HepG2 (cell line): Measurements from ENCODE around the gene NOS1. TPM values are rescaled to one million over a fixed set of nuclear protein-coding genes. Genes with fewer than 3 reads are reported as not detected.

ENCODE experiments used
- ATAC-seq: fragments of 200-7000 bp; cut with Tn5 transposase; 3 replicates; pipeline ENCODE4 v1.9.1; 2020; ENCODE audit warnings: mild to moderate bottlenecking, moderate library complexity
- BruUV-seq: library from RNA; stranded (reverse); fragments of 400-500 nt; replicated peaks from 2 replicates; lab custom pipeline; 2021; lab: Mats Ljungman, UMichigan
- CTCF ChIA-PET: fragments of 300-600 bp; formaldehyde crosslinking; extraction: SDS; loops from one replicate; lab custom pipeline; 2021; ENCODE audit warnings: low total read pairs, inconsistent platforms, low intra/inter-chr PET ratio; lab: Yijun Ruan, JAX
- POLR2A ChIA-PET: fragments of 350-600 bp; sonication (Branson Sonifier 250); formaldehyde crosslinking; loops from one replicate; lab custom pipeline; 2020; ENCODE audit warnings: antibody characterized with exemption, inconsistent platforms; lab: Yijun Ruan, JAX
- DNase-seq: peaks from one replicate; pipeline ENCODE4 v3.0.0-alpha.2; 2015; ENCODE audit warnings: low spot score
- FAIRE-seq: peaks from 3 replicates; lab custom pipeline; 2011; peaks lifted over from hg19 to GRCh38; lab: Jason Lieb, UNC
- H2AFZ ChIP-seq: one replicate; pipeline ENCODE4 v1.6.1; 2011; ENCODE audit warnings: low read length, inconsistent platforms
- H3K27ac ChIP-seq: fragments of 300-600 bp; 3 replicates; pipeline ENCODE4 v1.8.0; 2011; ENCODE audit warnings: mixed run types, mild to moderate bottlenecking, mixed read lengths, low read length, inconsistent platforms; ENCODE audit not compliant: insufficient read depth; ENCODE audit errors: extremely low read length
- H3K27me3 ChIP-seq, 2 experiments: fragments of 200-600 bp in 1 of 2; 2 replicates in 1 of 2; 3 replicates in 1 of 2; pipeline versions ENCODE4 v1.6.0 to v1.8.0; 2011; ENCODE audit warnings: low read length in 2 of 2, mild to moderate bottlenecking in 2 of 2, moderate library complexity in 2 of 2, inconsistent platforms in 1 of 2; ENCODE audit not compliant: insufficient read depth in 2 of 2, control insufficient read depth in 1 of 2
- H3K36me3 ChIP-seq, 2 experiments: fragments of 200-600 bp in 1 of 2; replicated peaks in 1 of 2; 2 replicates in 1 of 2; 3 replicates in 1 of 2; pipeline versions ENCODE4 v1.5.1 to v1.8.0; 2011; ENCODE audit warnings: low read length in 2 of 2, inconsistent platforms in 1 of 2; ENCODE audit not compliant: insufficient read depth in 2 of 2, control insufficient read depth in 1 of 2
- H3K4me1 ChIP-seq: 2 replicates; pipeline ENCODE4 v1.5.1; 2012; ENCODE audit warnings: low read length, inconsistent platforms; ENCODE audit not compliant: insufficient read depth
- H3K4me2 ChIP-seq: 2 replicates; pipeline ENCODE4 v1.6.0; 2011; ENCODE audit warnings: low read depth, low read length, inconsistent platforms
- H3K4me3 ChIP-seq, 3 experiments: fragments of 200-600 bp in 1 of 3; sonication (generic), shearing (Covaris generic) in 1 of 3; replicated peaks in 1 of 3; 2 replicates each; pipeline ENCODE4 v1.5.1; 2011 to 2016; ENCODE audit warnings: low read length in 3 of 3, inconsistent platforms in 2 of 3, low read depth in 2 of 3, mild to moderate bottlenecking in 2 of 3, control low read depth in 1 of 3, mixed read lengths in 1 of 3; ENCODE audit not compliant: insufficient read depth in 1 of 3
- H3K79me2 ChIP-seq: one replicate; pipeline ENCODE4 v1.6.1; 2011; ENCODE audit warnings: low read length, inconsistent platforms; ENCODE audit not compliant: insufficient read depth
- H3K9ac ChIP-seq: 2 replicates; pipeline ENCODE4 v1.6.0; 2011; ENCODE audit warnings: mild to moderate bottlenecking, low read depth, low read length, inconsistent platforms; ENCODE audit not compliant: insufficient read depth
- H3K9me3 ChIP-seq: 2 replicates; pipeline ENCODE4 v1.5.1; 2012; ENCODE audit warnings: mild to moderate bottlenecking, low read length
- H4K20me1 ChIP-seq: 2 replicates; pipeline ENCODE4 v1.6.0; 2011; ENCODE audit warnings: inconsistent platforms, mild to moderate bottlenecking, low read length, moderate library complexity; ENCODE audit not compliant: insufficient read depth
- HMG20B ChIP-seq: conservative IDR thresholded peaks from 2 replicates; pipeline ENCODE4 v1.6.1; 2016; ENCODE audit warnings: missing genetic modification reagents, missing compliant biosample characterization
- SNAI1 ChIP-seq: sonication (generic); formaldehyde crosslinking; IDR thresholded peaks from 2 replicates; pipeline ENCODE4 v1.5.0; 2020; ENCODE audit warnings: mild to moderate bottlenecking, missing genetic modification reagents, borderline replicate concordance
- ZFP62 ChIP-seq: sonication (generic); formaldehyde crosslinking; IDR thresholded peaks from 2 replicates; pipeline ENCODE4 v1.4.0; 2020; ENCODE audit warnings: missing genetic modification reagents
- ZMYM3 ChIP-seq: sonication (generic); formaldehyde crosslinking; IDR thresholded peaks from 2 replicates; pipeline ENCODE4 v1.5.1; 2020; ENCODE audit warnings: mild to moderate bottlenecking, missing genetic modification reagents
- ZNF614 ChIP-seq: IDR thresholded peaks from 2 replicates; pipeline ENCODE4 v1.6.1; 2018; ENCODE audit warnings: missing biosample characterization, missing genetic modification reagents, inconsistent platforms, borderline replicate concordance
- ZNF674 ChIP-seq: sonication (generic); formaldehyde crosslinking; IDR thresholded peaks from 2 replicates; pipeline ENCODE4 v1.5.0; 2020; ENCODE audit warnings: low read depth, mild to moderate bottlenecking, missing genetic modification reagents
- WGBS: methylation state at CpG from one replicate; pipeline ENCODE4 v1.1.6; 2017; ENCODE audit warnings: low lambda C conversion rate; 5-methylcytosine and 5-hydroxymethylcytosine counted together
- in situ Hi-C: cut with HindIII; loops from 2 replicates; pipeline ENCODE4 v1.10.0; 2017; ENCODE audit warnings: low pct_unique_long_range_greater_than_20kb; ENCODE audit not compliant: extremely low pct_ligation_motif_present
- intact Hi-C: fragments of 100-400 bp; cut with micrococcal nuclease; formaldehyde crosslinking; loops from one replicate; pipeline ENCODE4 v1.10.0; 2022; ENCODE audit not compliant: unreplicated experiment
- polyA plus RNA-seq, 8 experiments: library from polyadenylated mRNA; depleted of rRNA in 3 of 8; stranded (reverse) in 7 of 8; unstranded in 1 of 8; fragments of >200 nt; fragmentation: Illumina TruSeq in 4 of 8; extraction: Trizol in 4 of 8; gene quantifications; 2 replicates each; pipeline versions ENCODE4 v1.2.1 to v1.2.3, GENCODE V29; 2011 to 2016; ENCODE audit warnings: low read depth in 4 of 8, missing spikeins in 1 of 8, mixed read lengths in 1 of 8; ENCODE audit not compliant: insufficient read depth in 1 of 8
- total RNA-seq, 5 experiments: library from RNA; depleted of rRNA; stranded (reverse); fragments of >200 nt; fragmentation: Illumina TruSeq; extraction: Trizol; gene quantifications; 2 replicates each; pipeline ENCODE4 v1.2.3, GENCODE V29; 2016; ENCODE audit warnings: low read depth in 1 of 5

The NOS1 gene
- total and polyA plus RNA-seq, 2 of the 13 experiments (the other 11 are each of a cell fraction or from before 2014, with no cell fraction given): not detected

DNA sequence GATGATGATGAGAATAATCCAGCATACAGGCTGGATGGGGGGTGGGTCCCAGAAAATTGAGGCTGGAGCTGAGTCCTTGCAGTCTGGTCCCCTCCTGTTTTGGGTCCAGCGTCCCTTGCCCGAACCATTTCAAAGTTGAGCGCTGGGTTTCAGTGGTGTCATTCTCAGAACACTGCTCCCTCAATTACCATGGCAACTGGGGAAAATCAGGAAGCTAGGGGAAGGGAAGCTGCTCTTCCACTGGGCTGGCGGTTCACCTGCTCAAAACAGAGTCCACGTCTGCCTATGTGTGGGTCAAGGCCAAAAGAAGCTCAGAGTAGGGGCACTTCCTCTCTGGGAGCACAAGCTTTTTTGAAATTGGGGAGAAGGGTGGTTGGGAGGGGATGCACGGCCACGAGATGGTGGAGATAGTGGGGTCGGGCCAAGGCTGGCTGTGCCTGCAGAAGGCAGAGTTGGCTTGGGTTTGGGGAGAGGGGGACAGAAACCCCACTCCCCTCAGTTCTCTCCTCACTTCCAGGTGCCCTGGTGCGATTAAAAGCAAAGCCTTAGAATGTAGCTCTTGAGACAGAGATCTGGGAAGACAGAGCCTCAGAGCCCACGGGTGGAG is 1.7 kb upstream of the NOS1 start:
- CTCF ChIA-PET: no interaction called here
- in situ Hi-C loops: loop anchor here (5.0 to 10.0 kb wide), 2 partner anchors 312 to 474 kb away; no protein-coding TSS in a partner anchor
- Histone ChIP-seq H3K79me2 (no peaks in the 10 kb centered on the region), H3K9me3 (no peaks in the 10 kb centered on the region), H2AFZ (no peak overlapping the region), H3K4me2 (no peak overlapping the region), H4K20me1 (no peaks in the 10 kb centered on the region), H3K4me3 (no peak overlapping the region), H3K27ac (no peak overlapping the region), H3K4me1 (no peaks in the 10 kb centered on the region), H3K36me3 (no peaks in the 10 kb centered on the region), H3K27me3 (peaks cover 11 to 32% of the 10 kb centered on the region in 2 experiments; a peak in 4 of 5 replicates), H3K9ac (no peak overlapping the region)
- intact Hi-C loops: no loop called here
- no peak for DNase-seq
- TF ChIP-seq ZFP62 (CRISPR knock-in tag) (no peak), ZNF674 (CRISPR knock-in tag) (no peak)
- BruUV-seq: no TSS peak
- no peak for ATAC-seq
- 3% methylated on average over 10 of the region's 10 CpGs for WGBS
- no peak for FAIRE-seq
- POLR2A ChIA-PET: no interaction called here

DNA sequence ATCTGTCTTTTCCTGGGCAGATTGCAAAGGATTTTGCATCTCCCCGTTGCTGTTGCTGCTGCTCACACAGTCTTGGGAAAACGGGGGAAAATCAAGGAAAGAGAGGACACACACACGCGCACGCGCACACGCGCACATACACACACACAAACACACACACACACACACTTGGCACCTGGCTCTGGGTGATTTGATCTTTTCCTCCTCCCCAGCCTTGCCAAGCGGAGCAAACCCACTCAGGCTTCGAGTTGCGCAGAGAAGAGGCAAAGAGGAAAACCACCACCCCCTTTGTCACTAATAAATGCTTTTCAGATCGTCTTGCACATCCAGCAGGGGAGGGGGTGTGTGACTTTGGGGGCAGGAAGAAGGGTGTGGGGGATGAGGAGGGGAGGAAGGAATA is 965 bp upstream of the NOS1 start:
- 37% methylated on average over 12 of the region's 12 CpGs for WGBS
- Histone ChIP-seq H3K36me3 (no peaks in the 10 kb centered on the region), H3K79me2 (no peaks in the 10 kb centered on the region), H3K9me3 (no peaks in the 10 kb centered on the region), H3K4me1 (no peaks in the 10 kb centered on the region), H3K4me3 (no peak overlapping the region), H3K9ac (no peak overlapping the region), H3K27ac (no peak overlapping the region), H3K4me2 (no peak overlapping the region), H4K20me1 (no peaks in the 10 kb centered on the region), H3K27me3 (peaks cover 11 to 40% of the 10 kb centered on the region in 2 experiments; a peak in 4 of 5 replicates), H2AFZ (no peak overlapping the region)
- intact Hi-C loops (no loop called here), in situ Hi-C loops (loop anchor here (5.0 to 10.0 kb wide), 2 partner anchors 312 to 475 kb away; no protein-coding TSS in a partner anchor)
- DNase-seq: no peak
- no peak for FAIRE-seq
- ATAC-seq: no peak
- no TSS peak for BruUV-seq
- ChIA-PET CTCF (no interaction called here), POLR2A (no interaction called here)
- TF ChIP-seq ZNF614 (CRISPR knock-in tag): no peak
- TF ChIP-seq HMG20B: no peak
- TF ChIP-seq SNAI1 (CRISPR knock-in tag): no peak
- no peak for TF ChIP-seq ZMYM3 (CRISPR knock-in tag)
